ENCODE measurements around the gene CX3CR1.

DNA sequence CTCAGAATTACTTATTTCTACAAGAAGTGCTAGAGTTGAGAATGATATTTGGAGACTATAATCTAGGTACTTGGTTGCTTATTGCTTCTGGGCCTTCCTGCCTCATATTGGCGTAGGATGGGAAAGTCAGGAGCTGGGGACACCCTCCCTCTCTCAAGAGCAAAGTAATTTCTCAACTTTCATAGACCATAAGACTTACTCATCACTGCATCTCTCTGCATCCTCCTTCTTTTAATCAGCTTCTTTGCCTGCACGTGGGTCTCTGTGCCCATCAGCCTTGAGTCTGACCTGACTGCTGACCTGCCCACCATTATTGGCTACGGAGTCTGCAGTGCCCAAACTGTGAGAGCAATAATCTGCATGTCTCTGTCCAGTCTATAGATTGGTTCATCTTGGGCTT is 60.1 kb downstream of the CX3CR1 start:
- TF ChIP-seq EZH2 (IDR thresholded peaks at IDR 0.05; ENCODE audit: insufficient read depth, poor library complexity, severe bottlenecking) (no peak), EZH2phosphoT487 (IDR thresholded peaks at IDR 0.05; ENCODE audit: insufficient read depth, low read depth) (no peak)

Data from GM23248 (cell line).